ENCODE results near the gene SGO1.

DNA sequence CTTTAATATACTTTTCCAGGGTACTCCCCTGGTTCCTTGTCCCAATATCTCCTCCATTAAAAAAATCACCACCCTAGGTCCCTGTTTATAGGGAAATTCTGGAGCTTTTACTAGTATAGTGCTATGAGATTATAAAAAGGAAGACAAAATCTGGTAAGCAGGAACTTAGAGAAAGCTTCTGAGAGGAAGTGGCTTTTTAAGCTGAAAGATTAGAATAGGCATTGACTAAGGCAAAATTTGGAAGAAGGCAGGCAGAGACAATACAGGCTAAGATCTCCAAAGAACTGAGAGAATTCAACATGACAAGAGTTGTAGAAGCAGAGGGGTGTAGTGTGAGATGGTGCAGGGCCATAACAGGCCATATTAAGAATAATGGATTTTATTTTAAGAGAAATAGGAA, 25.8 kb downstream of the SGO1 start:
- no peak for TF ChIP-seq YY1 (IDR thresholded peaks at IDR 0.05; ENCODE audit: insufficient read depth, insufficient read length)
- no peak for TF ChIP-seq ZNF274 (IDR thresholded peaks at IDR 0.05; ENCODE audit: low read depth, low read length)
- TF ChIP-seq SUZ12 (IDR thresholded peaks at IDR 0.05; ENCODE audit: extremely low read depth, insufficient read depth, insufficient read length), result no peak

Data from NT2/D1 (cell line).